A549 (cell line): Measurements from ENCODE around the gene C8A. TPM values are rescaled to one million over a fixed set of nuclear protein-coding genes. Genes with fewer than 3 reads are reported as not detected.

ENCODE experiments used
- ATAC-seq, 2 experiments: fragments of 200-7000 bp in 1 of 2; fragments of >200 bp in 1 of 2; cut with Nextera tagmentation in 1 of 2; cut with Tn5 transposase in 1 of 2; 3 replicates each; pipeline versions ENCODE4 v1.8.0 to v1.9.1; 2018 to 2020; ENCODE audit warnings: mild to moderate bottlenecking in 1 of 2, moderate library complexity in 1 of 2
- CTCF ChIA-PET: fragments of 300-600 bp; sonication (Branson Sonifier 250); formaldehyde crosslinking; extraction: SDS; loops from one replicate; lab custom pipeline; 2021; ENCODE audit warnings: antibody characterized with exemption, inconsistent platforms; lab: Yijun Ruan, JAX
- POLR2A ChIA-PET: fragments of 350-600 bp; formaldehyde crosslinking; extraction: SDS; loops from one replicate; lab custom pipeline; 2021; ENCODE audit warnings: antibody characterized with exemption, inconsistent platforms; lab: Yijun Ruan, JAX
- DNase-seq, 2 experiments: peaks; one replicate each; pipeline versions ENCODE4 v3.0.0 to v3.0.0-alpha.2; 2011 to 2016; ENCODE audit warnings: low read depth in 1 of 2, low spot score in 1 of 2
- FAIRE-seq: peaks from 2 replicates; lab custom pipeline; 2011; peaks lifted over from hg19 to GRCh38; lab: Jason Lieb, UNC
- H3K27ac ChIP-seq, 2 experiments: fragments of >200 bp; sonication (Bioruptor Twin); formaldehyde crosslinking; 3 replicates each; pipeline ENCODE4 v1.5.1; 2016 to 2017
- H3K4me1 ChIP-seq: fragments of >200 bp; sonication (Bioruptor Twin); formaldehyde crosslinking; 3 replicates; pipeline ENCODE4 v1.6.1; 2016
- H3K4me2 ChIP-seq: fragments of >200 bp; sonication (Bioruptor Twin); formaldehyde crosslinking; 3 replicates; pipeline ENCODE4 v1.6.1; 2016
- H3K4me3 ChIP-seq: fragments of >200 bp; sonication (Bioruptor Twin); formaldehyde crosslinking; 3 replicates; pipeline ENCODE4 v1.5.1; 2016
- H3K9me3 ChIP-seq: fragments of >200 bp; sonication (Bioruptor Twin); formaldehyde crosslinking; 3 replicates; pipeline ENCODE4 v1.6.1; 2016
- CEBPB ChIP-seq, 2 experiments: fragments of >200 bp in 1 of 2; sonication (Bioruptor Twin) in 1 of 2; formaldehyde crosslinking in 1 of 2; IDR thresholded peaks; 2 replicates each; pipeline ENCODE4 v1.6.1; 2012 to 2016
- CHD4 ChIP-seq: fragments of 200-600 bp; sonication (generic); IDR thresholded peaks from 2 replicates; pipeline ENCODE4 v1.6.1; 2016; ENCODE audit warnings: antibody characterized with exemption, mild to moderate bottlenecking, borderline replicate concordance
- FOSB ChIP-seq: fragments of 250-450 bp; sonication (Bioruptor Pico); IDR thresholded peaks from 2 replicates; pipeline ENCODE4 v1.5.0; 2020; ENCODE audit warnings: mild to moderate bottlenecking, moderate library complexity
- FOXS1 ChIP-seq: fragments of 250-450 bp; sonication (Bioruptor Pico); IDR thresholded peaks from 2 replicates; pipeline ENCODE4 v1.5.0; 2020; ENCODE audit warnings: mild to moderate bottlenecking, moderate library complexity
- GATA3 ChIP-seq: IDR thresholded peaks from 2 replicates; pipeline ENCODE4 v1.6.1; 2012; ENCODE audit warnings: borderline replicate concordance
- HOXB5 ChIP-seq: fragments of 250-450 bp; sonication (Bioruptor Pico); IDR thresholded peaks from 2 replicates; pipeline ENCODE4 v1.5.0; 2020; ENCODE audit warnings: mild to moderate bottlenecking, moderate library complexity
- KDM1A ChIP-seq: fragments of 200-600 bp; sonication (generic); IDR thresholded peaks from 2 replicates; pipeline ENCODE4 v1.6.1; 2016; ENCODE audit warnings: low read depth, mild to moderate bottlenecking
- MYC ChIP-seq: IDR thresholded peaks from 2 replicates; pipeline ENCODE4 v1.6.1; 2012; ENCODE audit warnings: mild to moderate bottlenecking, inconsistent platforms, low read length, improper control_type of control experiment, borderline replicate concordance
- RFX5 ChIP-seq: fragments of 450-650 bp; IDR thresholded peaks from 2 replicates; pipeline ENCODE4 v1.7.1; 2014; ENCODE audit warnings: antibody characterized with exemption, mild to moderate bottlenecking, moderate library complexity
- SMC3 ChIP-seq: fragments of >200 bp; sonication (Bioruptor Twin); formaldehyde crosslinking; IDR thresholded peaks from 3 replicates; pipeline ENCODE4 v1.6.1; 2018; ENCODE audit warnings: inconsistent platforms
- ZSCAN20 ChIP-seq: fragments of 250-450 bp; sonication (Bioruptor Pico); IDR thresholded peaks from 2 replicates; pipeline ENCODE4 v1.8.0; 2022; ENCODE audit warnings: mild to moderate bottlenecking, moderate library complexity
- WGBS: methylation state at CpG from one replicate; pipeline ENCODE4 v1.1.6; 2017; ENCODE audit errors: missing lambda C conversion rate; 5-methylcytosine and 5-hydroxymethylcytosine counted together
- polyA plus RNA-seq, 4 experiments: library from polyadenylated mRNA; depleted of rRNA in 3 of 4; stranded (reverse); fragments of >200 nt; fragmentation: RNase III in 1 of 4; extraction: RNeasy Plus Mini Kit Qiagen cat#74134 plus additional on column Dnase treatment in 1 of 4; gene quantifications; 2 replicates in 3 of 4; 3 replicates in 1 of 4; pipeline ENCODE4 v1.2.3, GENCODE V29; 2011 to 2017
- TF ChIP-seq, protein P1 (sequence below): fragments of 200-600 bp; sonication (generic); IDR thresholded peaks from 2 replicates; pipeline ENCODE4 v1.6.1; 2016; ENCODE audit warnings: antibody characterized with exemption, mild to moderate bottlenecking, moderate library complexity
- TF ChIP-seq, protein P2 (sequence below): fragments of 150-350 bp; IDR thresholded peaks from 2 replicates; pipeline ENCODE4 v1.6.1; 2014; ENCODE audit warnings: low read depth, mild to moderate bottlenecking, low read length

Gene C8A
- polyA plus RNA-seq, 2 of the 4 experiments (the other 2 are of a cell fraction), result not detected

DNA sequence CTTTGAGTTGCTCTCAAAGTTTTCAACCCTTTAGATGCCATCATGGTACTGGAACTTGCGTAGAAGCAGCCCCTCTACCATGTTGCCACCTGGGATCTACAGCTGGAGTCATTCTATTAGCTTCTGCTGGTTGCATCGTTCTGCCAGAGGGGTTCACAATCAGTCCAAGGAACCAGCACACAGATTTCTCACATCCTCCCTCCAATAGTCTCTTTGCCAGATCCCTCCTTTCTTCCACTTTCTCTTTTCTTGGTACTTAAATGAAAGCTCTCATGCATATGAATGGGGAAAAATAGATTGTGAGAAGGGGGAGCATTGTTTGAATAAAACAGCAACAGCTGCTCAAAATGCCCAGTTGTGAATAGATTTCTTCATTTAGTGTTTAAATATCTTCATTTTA lies 4.2 kb upstream of the C8A start (continued):
- TF ChIP-seq, protein P1, sequence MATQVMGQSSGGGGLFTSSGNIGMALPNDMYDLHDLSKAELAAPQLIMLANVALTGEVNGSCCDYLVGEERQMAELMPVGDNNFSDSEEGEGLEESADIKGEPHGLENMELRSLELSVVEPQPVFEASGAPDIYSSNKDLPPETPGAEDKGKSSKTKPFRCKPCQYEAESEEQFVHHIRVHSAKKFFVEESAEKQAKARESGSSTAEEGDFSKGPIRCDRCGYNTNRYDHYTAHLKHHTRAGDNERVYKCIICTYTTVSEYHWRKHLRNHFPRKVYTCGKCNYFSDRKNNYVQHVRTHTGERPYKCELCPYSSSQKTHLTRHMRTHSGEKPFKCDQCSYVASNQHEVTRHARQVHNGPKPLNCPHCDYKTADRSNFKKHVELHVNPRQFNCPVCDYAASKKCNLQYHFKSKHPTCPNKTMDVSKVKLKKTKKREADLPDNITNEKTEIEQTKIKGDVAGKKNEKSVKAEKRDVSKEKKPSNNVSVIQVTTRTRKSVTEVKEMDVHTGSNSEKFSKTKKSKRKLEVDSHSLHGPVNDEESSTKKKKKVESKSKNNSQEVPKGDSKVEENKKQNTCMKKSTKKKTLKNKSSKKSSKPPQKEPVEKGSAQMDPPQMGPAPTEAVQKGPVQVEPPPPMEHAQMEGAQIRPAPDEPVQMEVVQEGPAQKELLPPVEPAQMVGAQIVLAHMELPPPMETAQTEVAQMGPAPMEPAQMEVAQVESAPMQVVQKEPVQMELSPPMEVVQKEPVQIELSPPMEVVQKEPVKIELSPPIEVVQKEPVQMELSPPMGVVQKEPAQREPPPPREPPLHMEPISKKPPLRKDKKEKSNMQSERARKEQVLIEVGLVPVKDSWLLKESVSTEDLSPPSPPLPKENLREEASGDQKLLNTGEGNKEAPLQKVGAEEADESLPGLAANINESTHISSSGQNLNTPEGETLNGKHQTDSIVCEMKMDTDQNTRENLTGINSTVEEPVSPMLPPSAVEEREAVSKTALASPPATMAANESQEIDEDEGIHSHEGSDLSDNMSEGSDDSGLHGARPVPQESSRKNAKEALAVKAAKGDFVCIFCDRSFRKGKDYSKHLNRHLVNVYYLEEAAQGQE, result no peak
- TF ChIP-seq MYC, result no peak
- TF ChIP-seq KDM1A, result no peak

DNA sequence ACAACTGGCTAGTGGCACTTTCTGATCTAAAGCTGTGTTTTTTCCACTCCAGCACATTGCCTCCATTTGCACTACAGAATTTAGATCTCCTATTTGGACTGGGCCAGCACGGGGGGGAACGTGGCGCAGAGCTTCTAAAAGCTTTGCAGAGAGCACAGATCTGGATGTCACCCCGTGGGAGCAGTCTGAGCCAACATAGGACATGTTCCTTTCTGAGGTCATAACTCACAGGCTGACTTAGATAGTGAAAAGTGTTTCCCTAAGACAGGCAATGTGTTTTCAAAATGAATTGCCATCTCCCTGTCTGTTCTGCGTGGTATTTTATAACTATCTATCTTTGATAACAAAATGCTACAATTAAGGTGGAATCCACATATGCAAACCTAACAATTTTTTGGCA lies 3.7 kb upstream of the C8A start:
- no peak for DNase-seq
- H3K4me2 ChIP-seq, result no peak overlapping the region
- no peaks in the 10 kb centered on the region for H3K4me1 ChIP-seq
- H3K4me3 ChIP-seq, result no peak overlapping the region
- H3K27ac ChIP-seq, result no peak overlapping the region
- ChIA-PET CTCF (no interaction called here), POLR2A (no interaction called here)
- FAIRE-seq, result no peak
- no peak for ATAC-seq
- no peak for TF ChIP-seq FOSB (CRISPR knock-in tag)
- no peaks in the 10 kb centered on the region for H3K9me3 ChIP-seq
- 44% methylated on average over 5 of the region's 5 CpGs for WGBS

DNA sequence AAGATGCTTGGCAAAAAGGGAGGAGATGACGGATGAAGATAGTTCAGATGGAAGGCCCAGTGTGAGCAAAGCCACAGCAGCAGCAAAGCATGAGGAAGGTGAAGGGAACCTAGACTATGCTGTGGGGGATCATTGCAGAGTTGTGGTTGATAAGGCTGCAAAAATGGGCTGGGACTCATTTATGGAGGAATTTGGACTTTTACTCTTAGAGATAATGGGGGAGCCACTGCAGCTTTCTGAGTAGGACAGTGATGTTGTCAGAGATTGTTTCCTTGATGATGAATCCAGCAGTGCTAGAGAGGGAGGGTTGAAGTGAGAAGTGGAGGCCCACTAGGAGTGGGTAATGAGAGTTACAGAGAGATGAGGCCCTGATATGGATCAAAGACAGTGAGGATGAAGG lies 2.1 kb upstream of the C8A start:
- TF ChIP-seq, protein P1, result no peak
- TF ChIP-seq RFX5 (no peak), CHD4 (no peak), ZSCAN20 (CRISPR knock-in tag) (no peak), HOXB5 (CRISPR knock-in tag) (no peak)
- Histone ChIP-seq H3K4me2 (no peak overlapping the region), H3K4me1 (no peaks in the 10 kb centered on the region), H3K9me3 (no peaks in the 10 kb centered on the region), H3K4me3 (no peak overlapping the region), H3K27ac (no peak overlapping the region)
- no peak for FAIRE-seq
- POLR2A ChIA-PET, result no interaction called here
- no peak for ATAC-seq
- 19% methylated on average over 1 of the region's 1 CpG for WGBS
- CTCF ChIA-PET, result no interaction called here
- no peak for DNase-seq

DNA sequence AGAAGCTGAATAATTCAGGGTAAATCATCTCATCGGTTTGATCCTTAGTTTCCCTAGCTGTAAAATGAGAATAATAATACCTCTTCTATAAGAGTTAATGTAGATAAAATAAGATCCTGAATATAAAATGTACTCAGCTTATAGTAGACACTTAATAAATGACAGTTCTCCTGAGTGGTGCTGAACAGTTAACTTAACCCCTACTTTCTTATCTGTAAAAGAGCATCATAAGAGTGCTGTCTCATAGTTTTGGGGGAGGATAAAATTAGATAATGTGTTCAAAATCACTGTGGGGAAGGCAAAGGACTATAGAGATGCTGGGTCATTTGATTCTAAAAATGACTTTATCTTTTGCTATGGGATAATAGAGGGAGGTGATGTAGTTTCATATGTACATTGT lies 593 bp downstream of the C8A start:
- 6% methylated on average over 1 of the region's 1 CpG for WGBS
- TF ChIP-seq KDM1A (no peak), CEBPB (IDR thresholded peaks at IDR 0.05) (no peak), SMC3 (no peak), GATA3 (no peak), FOXS1 (CRISPR knock-in tag) (no peak)
- TF ChIP-seq, protein P2, sequence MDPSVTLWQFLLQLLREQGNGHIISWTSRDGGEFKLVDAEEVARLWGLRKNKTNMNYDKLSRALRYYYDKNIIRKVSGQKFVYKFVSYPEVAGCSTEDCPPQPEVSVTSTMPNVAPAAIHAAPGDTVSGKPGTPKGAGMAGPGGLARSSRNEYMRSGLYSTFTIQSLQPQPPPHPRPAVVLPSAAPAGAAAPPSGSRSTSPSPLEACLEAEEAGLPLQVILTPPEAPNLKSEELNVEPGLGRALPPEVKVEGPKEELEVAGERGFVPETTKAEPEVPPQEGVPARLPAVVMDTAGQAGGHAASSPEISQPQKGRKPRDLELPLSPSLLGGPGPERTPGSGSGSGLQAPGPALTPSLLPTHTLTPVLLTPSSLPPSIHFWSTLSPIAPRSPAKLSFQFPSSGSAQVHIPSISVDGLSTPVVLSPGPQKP, result no peak
- Histone ChIP-seq H3K27ac (no peak overlapping the region), H3K4me1 (no peaks in the 10 kb centered on the region), H3K4me2 (no peak overlapping the region), H3K9me3 (no peaks in the 10 kb centered on the region), H3K4me3 (no peak overlapping the region)
- CTCF ChIA-PET, result no interaction called here
- FAIRE-seq, result no peak
- no peak for DNase-seq
- POLR2A ChIA-PET, result no interaction called here
- no peak for ATAC-seq
